NCI-H2196 (cell line): ENCODE measurements around the gene RIN3.
"Not testable (repeated sequence)": the region's sequence is repeated elsewhere in the genome, so short reads cannot be mapped to it uniquely, and the experiment has no call there.

ENCODE experiments used
- DNase-seq: peaks from one replicate; lab custom pipeline; 2025; ENCODE audit not compliant: unreplicated experiment; lab: John Stamatoyannopoulos, UW

Gene RIN3

GRCh38 chr14:92619671-92620456, 106.3 kb downstream of the RIN3 start:
- no peak for DNase-seq

- no peak for DNase-seq
Observed at GRCh38 chr14:92622311-92622710, 108.7 kb downstream of the RIN3 start.

- no peak for DNase-seq
Observed at GRCh38 chr14:92624764-92625163, 111.2 kb downstream of the RIN3 start.

- no peak for DNase-seq
Observed at GRCh38 chr14:92625213-92625612, 111.6 kb downstream of the RIN3 start.

- no peak for DNase-seq
Observed at GRCh38 chr14:92626041-92626440, 112.5 kb downstream of the RIN3 start.

GRCh38 chr14:92627707-92628215, 114.2 kb downstream of the RIN3 start:
- DNase-seq = no peak

- DNase-seq = no peak
Observed at GRCh38 chr14:92628636-92629035, 115.1 kb downstream of the RIN3 start.

GRCh38 chr14:92630367-92630766, 116.8 kb downstream of the RIN3 start:
- DNase-seq = no peak

GRCh38 chr14:92631098-92631497, 117.5 kb downstream of the RIN3 start:
- no peak for DNase-seq

GRCh38 chr14:92632546-92633273, 119.1 kb downstream of the RIN3 start:
- DNase-seq = no peak

- DNase-seq = no peak
Observed at GRCh38 chr14:92633274-92633616, 119.7 kb downstream of the RIN3 start.

GRCh38 chr14:92633724-92634123, 120.1 kb downstream of the RIN3 start:
- no peak for DNase-seq

GRCh38 chr14:92635031-92635430, 121.5 kb downstream of the RIN3 start:
- DNase-seq = no peak

GRCh38 chr14:92635896-92636295, 122.3 kb downstream of the RIN3 start:
- DNase-seq = no peak

- DNase-seq = no peak
Observed at GRCh38 chr14:92637228-92637627, 123.6 kb downstream of the RIN3 start.

- no peak for DNase-seq
Observed at GRCh38 chr14:92637864-92638263, 124.3 kb downstream of the RIN3 start.

GRCh38 chr14:92638266-92638665, 124.7 kb downstream of the RIN3 start:
- no peak for DNase-seq

- DNase-seq = no peak
Observed at GRCh38 chr14:92638904-92639303, 125.3 kb downstream of the RIN3 start.

GRCh38 chr14:92639472-92640117, 126.0 kb downstream of the RIN3 start:
- DNase-seq = not testable (repeated sequence)

GRCh38 chr14:92641306-92641705, 127.7 kb downstream of the RIN3 start:
- DNase-seq = no peak

- DNase-seq = no peak
Observed at GRCh38 chr14:92644171-92644969, 130.8 kb downstream of the RIN3 start.
